AG10803 (cell line): Measurements from ENCODE around the gene ADARB2.

ENCODE experiments used
- DNase-seq: peaks from one replicate; pipeline ENCODE4 v3.0.0; 2010; ENCODE audit warnings: low read depth
- H3K4me3 ChIP-seq: 2 replicates; pipeline ENCODE4 v1.5.1; 2011; ENCODE audit warnings: mild to moderate bottlenecking, low read length, control low read depth
- TF ChIP-seq, protein P1 (sequence below): conservative IDR thresholded peaks from 2 replicates; pipeline ENCODE4 v1.5.1; 2011; ENCODE audit warnings: mild to moderate bottlenecking, low read length, control low read depth, inconsistent platforms

The ADARB2 gene

DNA sequence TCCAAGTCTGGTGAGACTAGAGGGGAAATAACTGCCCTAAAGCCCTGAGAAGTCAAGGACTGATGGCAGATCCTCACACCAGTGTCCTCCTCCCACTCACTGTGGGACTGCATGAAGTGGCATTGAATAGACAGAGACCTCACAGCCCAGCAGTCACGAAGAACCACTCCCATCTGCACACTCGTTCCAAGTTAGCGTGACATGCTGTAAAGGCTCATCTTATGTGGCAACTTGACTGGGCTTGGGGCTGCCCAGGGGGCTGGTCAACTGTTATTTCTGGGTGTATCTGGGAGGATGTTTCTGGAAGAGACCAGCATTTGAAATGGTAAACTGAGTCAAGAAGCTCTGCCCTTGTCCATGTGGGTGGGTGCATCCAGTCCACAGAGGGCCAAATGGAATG, 104.7 kb downstream of the ADARB2 start:
- no peak for DNase-seq
- no peak overlapping the region for H3K4me3 ChIP-seq
- TF ChIP-seq, protein P1, sequence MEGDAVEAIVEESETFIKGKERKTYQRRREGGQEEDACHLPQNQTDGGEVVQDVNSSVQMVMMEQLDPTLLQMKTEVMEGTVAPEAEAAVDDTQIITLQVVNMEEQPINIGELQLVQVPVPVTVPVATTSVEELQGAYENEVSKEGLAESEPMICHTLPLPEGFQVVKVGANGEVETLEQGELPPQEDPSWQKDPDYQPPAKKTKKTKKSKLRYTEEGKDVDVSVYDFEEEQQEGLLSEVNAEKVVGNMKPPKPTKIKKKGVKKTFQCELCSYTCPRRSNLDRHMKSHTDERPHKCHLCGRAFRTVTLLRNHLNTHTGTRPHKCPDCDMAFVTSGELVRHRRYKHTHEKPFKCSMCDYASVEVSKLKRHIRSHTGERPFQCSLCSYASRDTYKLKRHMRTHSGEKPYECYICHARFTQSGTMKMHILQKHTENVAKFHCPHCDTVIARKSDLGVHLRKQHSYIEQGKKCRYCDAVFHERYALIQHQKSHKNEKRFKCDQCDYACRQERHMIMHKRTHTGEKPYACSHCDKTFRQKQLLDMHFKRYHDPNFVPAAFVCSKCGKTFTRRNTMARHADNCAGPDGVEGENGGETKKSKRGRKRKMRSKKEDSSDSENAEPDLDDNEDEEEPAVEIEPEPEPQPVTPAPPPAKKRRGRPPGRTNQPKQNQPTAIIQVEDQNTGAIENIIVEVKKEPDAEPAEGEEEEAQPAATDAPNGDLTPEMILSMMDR: no peak

DNA sequence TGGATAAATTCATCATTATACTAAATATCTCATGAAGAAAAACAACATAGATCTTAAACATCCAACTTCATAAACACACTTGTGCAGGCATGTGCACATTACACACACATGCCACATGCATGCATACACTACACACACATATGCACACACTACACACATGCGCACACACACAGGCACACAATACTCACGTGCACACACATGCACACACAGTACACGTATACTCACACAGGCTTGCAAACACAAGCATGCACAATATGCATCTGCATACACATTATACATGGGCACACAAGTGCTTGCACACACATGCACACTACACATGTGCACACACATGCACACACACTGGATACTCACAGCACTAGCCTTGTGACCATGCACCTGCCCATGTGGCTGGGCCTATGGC, 105.2 kb downstream of the ADARB2 start:
- TF ChIP-seq, protein P1: no peak
- no peak for DNase-seq
- no peak overlapping the region for H3K4me3 ChIP-seq

DNA sequence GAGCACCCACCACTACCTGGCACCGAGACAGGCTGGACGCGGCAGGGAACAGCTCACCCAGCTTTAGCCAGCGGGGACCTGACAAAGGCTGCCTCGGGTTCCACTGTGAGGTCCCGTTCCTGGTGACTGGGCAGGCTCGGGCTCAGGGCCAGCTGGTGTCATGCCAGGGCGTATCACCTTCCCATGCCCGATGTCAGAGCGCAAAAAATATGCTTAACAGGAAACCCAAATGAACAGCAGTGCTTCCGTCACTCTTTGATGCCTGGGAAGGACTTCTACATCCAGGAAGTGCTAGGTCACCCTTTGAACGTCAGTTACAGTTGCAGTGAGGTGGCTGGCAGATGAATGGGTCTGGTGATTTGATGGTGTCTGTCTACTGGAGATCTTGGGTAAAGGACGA, 106.0 kb downstream of the ADARB2 start:
- H3K4me3 ChIP-seq: no peak overlapping the region
- TF ChIP-seq, protein P1: no peak
- no peak for DNase-seq

DNA sequence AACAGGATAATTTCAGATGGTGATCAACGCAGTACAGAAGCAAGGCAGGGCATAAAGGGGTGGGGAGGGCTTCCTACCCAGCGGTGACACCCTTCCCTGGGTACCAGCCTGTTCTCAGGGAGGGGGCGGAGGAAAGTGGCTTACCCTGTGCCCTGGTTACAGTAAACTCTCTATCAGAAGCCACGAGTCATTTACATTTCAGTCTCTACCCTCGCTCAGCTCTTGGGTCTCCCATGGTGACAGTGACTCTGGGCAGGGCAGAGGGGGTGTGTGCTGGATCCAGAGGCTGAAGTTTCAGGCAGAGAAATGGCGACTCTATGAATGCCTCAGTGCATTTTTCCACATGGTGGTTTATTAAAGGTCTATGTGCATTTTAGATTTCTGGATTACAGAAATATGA, 107.0 kb downstream of the ADARB2 start:
- no peak overlapping the region for H3K4me3 ChIP-seq
- TF ChIP-seq, protein P1: no peak
- no peak for DNase-seq

DNA sequence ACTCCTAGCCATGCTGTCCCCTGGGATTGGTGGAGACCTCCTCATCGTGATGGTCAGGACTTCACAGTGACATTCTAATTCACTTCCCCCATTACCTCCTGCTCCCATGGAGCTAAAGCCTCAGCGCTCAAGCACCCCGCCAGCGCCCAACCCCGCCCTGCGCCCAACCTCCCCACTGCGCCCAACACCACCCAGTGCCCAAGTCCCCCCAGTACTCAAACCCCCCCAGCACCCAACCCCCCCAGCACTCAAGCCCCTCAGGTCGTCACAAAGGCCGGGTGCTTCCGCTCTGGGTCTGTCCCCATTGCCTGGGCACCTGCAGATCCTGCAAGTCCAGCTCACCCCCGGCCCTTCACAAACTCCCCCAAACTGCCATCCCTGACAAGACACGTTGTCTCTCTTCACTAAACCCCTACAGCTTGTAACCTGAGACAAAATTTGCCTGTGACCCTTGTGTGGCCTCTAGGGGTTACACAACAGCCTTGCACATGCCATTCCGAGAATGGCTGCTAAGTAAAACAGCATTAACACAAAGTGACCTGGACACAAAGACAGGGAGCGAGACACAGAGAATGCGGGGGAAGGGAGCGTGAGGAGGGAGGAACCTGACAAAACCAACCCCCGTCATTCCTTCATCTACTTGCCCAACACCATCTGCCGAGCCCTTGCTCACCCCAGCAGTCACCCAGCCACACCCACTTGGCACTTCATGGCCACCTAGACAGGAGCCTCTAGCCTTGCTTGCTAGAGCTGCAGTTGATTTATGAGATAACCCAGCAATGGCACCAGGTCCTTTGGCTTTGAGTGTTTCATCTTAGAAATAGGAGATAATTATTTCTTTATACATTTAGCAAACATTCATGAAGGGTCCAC, 107.8 kb downstream of the ADARB2 start:
- TF ChIP-seq, protein P1: no peak
- DNase-seq: no peak
- no peak overlapping the region for H3K4me3 ChIP-seq

DNA sequence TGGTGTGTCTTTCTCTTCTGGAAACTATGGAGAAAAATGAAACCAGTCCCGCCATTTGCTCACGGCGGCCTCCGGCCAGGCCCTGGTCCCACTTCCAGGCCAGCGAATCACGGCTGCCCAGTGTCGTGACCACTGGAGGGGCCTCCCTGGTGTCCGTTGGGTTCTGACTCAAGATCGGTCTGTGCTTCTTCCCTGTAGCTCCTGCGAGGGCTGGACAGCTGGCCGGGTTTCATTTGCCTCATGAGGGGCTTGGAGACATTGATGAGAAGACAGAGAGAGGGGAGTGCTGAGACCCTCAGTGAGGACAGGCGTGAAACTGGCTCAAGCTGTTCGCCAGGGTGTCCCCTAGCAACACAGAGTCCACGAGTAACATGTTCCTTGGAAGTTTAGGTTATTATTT, 108.6 kb downstream of the ADARB2 start:
- no peak for DNase-seq
- TF ChIP-seq, protein P1: no peak
- H3K4me3 ChIP-seq: no peak overlapping the region

DNA sequence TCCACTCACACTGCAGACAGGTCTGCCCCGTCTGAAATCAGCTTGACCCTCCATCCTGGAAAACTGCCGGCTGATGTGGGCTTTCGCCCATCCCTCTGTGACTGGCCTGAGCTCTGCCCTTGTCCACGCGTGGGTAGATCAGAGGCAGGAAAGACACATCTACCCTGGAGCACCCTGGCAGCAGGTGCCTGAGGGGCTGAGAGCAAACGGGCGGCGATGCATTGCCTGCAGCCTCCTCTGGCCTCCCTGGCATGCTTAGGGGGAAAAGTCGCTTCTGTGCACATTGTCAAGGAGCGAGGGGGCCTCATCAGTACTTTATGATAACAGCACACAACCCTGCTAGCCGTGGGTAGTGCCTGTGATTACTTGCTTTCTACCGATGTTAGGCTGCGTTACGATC, 109.4 kb downstream of the ADARB2 start:
- TF ChIP-seq, protein P1: no peak
- no peak for DNase-seq
- no peak overlapping the region for H3K4me3 ChIP-seq
